HG03196 (cell line): ENCODE measurements around the gene AGRN.
A peak's percentile ranks its signal among the peaks of the same experiment; 100 is the strongest.
"Not testable (repeated sequence)": the region's sequence is repeated elsewhere in the genome, so short reads cannot be mapped to it uniquely, and the experiment has no call there.

ENCODE experiments used
- ATAC-seq: cut with Tn5 transposase; IDR thresholded peaks from one replicate; pipeline ENCODE4 v1.9.1; 2021; ENCODE audit not compliant: unreplicated experiment

AGRN gene

DNA sequence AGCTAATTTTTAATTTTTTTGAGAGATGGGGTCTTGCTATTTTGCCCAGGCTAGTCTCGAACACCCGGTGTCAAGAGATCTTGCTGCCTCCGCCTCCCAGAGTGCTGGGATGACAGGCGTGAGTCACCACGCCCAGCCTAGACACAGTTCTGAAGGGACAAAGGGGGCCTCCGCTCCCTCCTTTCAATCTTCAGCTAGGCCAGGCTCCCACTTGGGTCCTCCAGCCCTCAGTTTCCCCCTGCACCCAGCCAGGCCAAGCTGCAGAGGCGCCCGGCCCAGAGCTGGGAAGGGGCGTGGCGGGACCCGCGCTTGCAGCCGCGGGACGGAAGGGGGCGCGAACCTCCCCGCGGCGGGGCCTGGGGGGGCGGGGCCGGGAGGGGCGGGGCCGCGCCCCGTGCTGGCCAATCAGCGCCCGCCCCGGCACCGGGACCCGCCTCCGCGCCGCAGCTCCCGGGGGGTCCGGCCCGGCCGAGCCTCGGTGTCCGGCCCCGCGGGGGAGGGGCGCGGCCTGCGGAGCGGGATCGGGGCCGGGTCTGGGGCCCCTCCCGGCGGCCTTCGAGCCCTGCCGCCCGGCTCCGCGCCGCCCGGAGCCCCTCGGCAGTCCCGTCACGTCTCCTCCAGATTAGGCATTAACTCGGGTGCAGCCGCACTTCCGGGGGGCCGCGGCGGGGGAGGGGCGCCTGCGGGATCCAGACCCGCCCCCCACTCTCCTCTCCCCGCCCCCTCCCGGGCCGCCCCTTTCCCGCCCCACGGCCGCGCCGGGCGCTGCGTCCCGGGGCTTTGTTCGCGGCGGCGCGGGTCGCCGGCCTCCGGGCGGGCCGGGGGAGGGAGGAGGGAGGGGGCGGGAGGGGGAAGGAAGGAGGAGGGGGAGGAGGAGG is 559 bp upstream of the AGRN start:
- peak; percentile 60 for ATAC-seq

DNA sequence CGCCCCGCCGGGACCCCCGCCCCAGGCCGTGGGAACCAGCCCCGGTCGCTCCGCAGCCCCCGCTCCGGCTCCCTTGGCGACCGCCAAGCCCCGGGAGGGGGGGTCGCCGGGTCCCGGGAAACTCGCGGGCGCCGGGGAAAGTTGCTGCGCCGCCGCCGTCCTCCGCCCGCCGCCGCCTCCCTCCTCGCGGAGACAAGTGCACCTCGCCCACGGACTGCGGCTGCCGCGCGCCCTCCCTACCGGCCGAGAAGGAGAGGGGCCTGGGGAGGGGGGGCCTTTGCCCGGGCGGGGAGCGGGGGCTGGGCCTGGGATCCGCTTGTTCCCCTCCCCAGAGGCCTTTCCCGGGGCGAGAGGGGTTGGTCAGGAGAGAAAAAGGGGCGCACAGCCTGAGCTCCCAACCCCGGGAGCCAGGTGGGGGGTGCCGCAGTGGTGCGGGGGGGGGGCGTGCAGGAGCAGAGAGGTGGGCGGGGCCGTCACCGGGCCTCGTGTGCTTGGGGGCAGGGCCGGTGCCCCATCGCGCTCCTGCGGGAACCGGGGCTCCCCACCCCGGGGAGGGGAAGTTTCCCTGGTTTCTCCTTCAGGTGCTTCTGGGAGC is 592 bp downstream of the AGRN start:
- peak; percentile 10 for ATAC-seq

DNA sequence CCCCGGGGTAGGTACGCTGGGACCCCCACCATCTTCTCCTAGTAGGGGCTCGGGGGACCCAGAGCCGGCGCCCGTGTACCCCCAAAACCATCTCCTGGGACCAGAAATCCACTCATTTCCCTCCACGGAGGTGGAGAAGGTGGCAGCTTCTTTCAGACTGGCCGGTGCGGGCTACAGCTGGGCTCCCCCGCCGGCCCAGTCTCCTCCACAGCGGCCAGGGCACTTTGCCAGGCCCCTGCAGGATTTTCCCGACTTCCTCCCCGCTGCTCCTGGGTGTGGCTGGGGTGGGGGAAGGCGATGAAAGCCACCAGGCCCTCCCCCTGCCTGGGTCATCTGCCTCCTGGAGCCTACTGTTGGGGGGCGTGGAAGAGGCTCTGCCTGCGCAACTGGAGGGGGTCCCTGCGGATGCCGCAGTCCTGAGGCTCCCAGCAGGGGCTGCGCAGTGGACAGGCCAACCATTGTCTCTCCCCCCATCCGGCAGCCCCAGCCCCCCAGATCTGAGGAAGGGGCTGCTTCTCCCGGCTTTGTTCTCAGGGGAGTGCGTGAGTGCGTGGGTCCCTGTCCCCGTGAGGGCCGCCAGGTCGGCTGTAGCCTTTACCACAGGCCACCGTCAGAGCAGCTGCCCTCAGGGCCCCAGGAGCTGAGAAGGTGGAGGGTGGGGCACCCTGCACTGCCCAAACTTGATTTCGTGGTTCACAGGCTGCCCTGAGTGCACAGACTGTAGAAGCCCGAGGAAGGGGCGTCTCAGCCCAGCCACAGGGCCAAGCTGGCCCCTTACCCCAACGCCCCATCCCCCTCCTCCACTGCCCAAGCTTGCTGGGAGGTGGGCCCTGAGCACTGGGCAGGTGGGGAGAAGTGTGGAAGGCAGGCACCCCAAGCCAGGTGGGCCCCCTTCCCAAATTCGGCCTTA is 1.3 kb downstream of the AGRN start:
- no peak for ATAC-seq

DNA sequence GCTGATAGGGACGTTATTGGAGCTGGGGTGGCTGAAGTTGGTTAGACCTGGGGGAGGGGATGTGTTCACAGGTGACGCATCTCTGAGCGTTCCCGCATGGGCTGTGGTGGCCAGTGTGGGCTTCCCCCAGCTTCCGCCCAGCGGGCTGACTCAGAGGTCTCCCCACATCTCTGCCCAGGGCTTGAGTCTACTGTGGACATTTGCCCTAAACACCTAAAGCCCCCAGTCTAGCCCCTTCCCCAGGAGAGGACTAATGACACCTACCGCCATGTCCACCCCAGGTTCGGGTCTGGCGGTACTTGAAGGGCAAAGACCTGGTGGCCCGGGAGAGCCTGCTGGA is 2.0 kb downstream of the AGRN start:
- no peak for ATAC-seq

DNA sequence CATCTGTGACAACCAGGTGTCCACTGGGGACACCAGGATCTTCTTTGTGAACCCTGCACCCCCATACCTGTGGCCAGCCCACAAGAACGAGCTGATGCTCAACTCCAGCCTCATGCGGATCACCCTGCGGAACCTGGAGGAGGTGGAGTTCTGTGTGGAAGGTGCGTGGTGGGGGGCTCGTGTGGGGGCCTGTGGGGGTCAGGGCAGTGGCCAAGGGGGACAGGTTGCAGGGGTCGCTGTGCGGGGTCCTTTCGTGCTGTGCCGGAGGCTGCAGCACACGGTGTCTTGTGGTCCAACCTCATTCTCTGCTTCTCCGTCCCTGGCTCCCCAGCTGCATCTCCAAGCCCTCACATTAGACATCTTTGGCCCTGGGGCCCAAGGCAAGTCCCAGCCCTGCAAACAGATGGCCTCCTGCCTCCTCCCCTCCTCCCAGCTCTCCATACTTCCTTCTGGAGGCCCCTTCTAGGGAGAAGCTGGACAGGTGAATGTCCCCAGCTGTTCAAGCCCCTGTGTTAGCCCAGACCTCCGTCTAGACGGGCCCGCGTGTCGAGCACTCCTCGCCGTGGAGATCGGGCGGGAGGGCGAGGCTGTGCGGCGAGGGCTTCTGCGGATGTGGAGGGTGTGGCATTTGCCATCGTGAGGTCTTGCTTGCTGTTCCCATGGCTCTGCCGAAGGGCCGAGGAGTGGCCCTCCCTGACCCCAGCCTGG is 2.5 kb downstream of the AGRN start:
- ATAC-seq: no peak

DNA sequence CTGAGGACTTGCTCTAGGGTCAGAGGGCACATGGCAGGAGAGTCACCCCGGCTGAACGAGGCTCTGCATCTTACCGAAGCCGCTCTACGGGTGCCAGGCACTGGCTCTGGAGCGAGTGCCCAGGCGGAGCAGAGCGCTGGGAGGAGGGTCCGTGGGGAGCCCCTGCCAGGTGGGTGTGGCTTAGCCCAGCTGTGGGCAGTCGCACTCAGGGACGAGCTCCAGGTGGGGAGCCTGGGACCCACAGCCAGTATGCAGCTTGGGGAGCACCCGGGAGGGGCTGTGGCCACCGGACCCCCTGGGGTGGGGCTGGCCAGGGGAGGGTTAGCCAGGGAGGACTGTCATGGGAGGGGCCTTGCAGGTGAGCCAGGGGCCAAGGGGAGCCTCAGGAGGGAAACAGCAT is 3.8 kb downstream of the AGRN start:
- no peak for ATAC-seq

DNA sequence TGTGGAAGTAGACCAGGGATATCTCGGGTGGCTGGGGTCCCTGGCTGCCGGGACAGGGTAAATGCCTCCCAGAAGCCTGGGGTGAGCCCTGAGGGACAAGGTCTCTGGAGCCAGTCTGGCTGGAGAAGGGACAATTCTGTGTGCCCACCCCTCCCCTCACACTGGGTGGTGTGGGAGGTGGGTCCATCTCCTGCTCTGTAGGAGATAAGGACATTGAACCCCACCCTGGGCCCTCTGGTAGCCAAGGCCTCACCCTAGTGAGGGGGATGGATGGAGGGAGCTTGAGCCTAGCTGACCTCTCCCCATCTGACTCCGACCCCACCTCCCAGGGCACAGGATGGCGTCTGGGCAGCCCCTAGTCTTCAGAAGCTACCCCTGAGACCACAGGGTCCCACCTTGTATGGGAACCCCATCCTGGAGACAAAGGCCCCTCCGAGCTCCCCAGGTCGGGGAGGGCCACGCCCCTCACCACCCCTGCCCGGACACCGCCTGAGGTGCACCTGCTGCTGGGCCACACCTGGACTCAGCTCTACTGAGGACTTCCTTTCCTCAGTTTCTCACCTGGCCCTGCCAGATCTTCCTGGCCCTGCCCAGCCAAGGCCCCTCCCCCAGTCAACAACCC is 4.3 kb downstream of the AGRN start:
- ATAC-seq: no peak

DNA sequence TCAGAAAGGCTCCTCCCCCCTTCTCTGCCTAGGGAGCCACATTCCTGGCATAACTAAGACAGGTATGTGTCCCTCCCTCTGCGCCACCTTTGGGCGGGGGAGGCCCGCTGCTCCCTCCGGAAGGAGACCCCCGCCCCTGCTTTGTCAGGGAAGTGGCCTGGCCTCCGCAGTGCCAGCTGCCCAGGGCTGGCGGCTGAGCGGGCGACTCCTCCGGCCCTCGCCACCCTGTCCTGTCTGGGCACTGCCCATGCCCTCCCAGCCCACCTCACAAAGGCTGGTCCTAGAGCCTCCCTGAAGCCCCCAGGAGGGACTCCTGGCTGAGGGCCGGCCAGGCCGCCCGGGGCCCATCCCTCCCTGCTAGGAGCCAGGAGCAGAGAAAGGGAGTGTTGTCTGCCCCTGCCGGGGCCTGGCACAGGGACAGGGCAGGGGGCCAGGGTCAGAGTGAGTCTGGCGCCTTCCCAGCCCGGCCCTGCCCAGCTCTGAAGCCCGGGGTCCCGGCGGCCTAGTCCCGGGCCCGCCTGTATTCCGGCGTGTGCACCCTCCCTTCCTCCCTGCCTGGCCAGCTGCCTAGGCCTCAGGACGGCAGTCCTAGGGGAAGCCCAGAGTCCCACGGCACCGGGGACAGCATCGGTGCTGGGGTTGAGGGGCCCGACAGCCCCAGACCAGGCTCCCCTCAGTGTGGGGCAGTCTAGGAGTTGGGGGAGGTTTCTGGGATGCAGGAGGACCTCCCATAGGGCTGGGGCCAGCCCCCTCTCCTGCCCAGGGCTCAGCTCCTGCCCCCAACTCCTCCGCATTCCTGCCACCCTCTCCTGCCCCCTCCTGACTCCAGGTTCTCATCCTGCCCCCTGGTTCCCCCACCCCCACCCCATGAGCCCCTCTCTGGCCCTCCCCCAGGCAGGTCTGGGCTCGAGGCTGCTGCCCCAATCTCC is 5.1 kb downstream of the AGRN start:
- no peak for ATAC-seq

DNA sequence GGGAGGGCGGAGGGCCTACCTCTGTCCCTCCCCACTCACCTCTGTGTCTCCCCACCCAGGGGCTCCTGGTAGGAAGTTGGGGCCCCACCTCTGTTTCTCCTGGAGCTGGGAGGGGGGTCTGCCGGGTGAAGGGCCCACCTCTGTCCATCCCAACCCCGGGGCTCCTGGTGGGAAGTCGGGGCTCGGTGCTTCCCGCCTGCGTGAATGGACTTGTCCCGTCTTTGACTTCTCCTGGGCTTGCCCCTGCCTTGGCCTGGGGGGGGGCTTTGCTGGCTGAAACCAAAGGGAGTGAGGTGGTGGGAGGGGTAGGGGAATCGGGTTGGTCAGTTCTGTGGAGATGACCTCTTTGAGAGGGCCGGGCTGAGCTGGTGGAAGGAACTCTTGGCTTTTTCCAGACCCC is 5.8 kb downstream of the AGRN start:
- no peak for ATAC-seq

DNA sequence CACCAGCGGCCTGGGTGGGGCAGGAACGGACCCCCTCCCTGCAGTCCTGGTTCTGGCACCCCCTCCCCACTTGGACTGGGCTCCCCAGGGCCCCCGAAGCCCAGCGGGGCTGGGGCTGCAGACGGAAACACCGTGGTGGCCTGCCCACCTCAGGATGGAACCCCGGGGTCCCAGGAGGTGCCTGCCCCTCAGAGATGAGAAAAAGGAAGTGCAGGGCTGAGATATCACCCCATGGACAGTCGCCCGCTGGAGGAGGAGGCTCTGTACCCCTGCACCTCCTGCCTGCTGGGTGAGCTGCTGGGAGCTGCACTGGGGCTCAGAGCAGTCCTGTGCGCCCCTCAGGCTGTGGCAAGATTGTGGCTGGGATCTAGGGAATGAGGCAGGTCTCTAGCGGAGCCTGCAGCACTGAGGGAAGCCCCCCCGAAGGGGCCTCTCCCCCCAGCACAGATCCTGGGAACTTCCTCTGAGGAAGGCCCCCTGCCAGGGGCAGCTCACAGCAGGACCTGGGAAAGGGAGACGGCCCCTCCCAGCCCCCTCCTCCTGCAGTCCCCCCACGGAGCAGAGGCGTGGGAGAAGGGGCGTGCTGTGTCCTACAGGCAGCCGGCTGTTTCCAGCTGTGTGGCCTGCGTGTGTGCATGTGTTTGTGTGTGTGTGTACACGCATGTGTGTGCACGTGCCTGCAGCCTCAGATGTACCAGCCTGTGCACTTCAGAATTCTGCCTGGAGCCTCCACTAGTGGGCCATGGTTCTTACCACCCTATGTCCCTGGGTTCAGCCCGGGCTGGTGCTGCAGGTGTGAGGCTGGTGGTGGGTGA is 6.9 kb downstream of the AGRN start:
- no peak for ATAC-seq

DNA sequence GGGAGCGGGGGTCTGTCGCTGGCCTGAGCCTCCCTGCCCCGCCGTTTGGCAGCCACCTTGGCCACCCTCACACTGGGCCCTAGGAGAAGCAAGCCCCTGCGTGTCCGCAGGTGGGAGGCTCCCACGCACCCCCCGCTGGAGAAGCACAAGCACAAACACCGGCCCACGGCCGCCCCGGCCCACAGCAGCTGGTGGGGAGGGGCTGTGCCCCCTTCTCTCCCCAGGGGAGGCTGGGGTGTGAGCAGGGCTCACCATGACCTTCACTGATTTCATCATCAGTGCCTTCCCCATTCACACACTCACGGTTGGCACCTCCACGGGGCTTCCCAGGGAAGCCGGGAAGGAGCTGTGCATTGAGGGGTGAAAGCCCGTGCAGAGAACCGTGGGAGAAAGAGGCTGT is 7.9 kb downstream of the AGRN start:
- no peak for ATAC-seq

DNA sequence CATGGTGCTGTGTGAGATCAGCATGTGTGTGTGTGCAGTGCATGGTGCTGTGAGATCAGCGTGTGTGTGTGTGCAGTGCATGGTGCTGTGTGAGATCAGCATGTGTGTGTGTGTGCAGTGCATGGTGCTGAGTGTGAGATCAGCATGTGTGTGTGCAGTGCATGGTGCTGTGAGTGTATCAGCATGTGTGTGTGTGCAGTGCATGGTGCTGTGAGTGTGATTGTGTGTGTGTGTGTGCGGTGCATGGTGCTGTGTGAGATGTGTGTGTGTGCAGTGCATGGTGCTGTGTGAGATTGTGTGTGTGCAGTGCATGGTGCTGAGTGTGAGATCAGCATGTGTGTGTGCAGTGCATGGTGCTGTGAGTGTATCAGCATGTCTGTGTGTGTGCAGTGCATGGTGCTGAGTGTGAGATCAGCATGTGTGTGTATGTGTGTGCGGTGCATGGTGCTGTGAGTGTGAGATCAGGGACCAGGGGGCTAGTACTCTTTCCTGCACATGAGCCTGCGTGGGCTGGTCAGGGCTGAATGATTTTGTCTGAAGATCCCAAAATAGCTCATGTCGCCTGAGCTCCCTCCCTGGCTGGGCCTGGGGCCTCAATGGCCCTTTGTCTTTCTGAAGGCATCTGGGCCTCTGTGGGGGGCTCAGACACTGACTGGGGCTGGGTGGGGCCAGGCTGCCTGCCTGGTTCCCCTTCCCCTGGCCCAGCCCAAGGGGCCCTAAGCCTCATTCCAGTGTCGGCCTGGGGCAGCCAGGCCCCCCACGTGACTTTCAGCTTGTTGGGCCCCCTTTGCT is 11.1 kb downstream of the AGRN start:
- not testable (repeated sequence) for ATAC-seq

DNA sequence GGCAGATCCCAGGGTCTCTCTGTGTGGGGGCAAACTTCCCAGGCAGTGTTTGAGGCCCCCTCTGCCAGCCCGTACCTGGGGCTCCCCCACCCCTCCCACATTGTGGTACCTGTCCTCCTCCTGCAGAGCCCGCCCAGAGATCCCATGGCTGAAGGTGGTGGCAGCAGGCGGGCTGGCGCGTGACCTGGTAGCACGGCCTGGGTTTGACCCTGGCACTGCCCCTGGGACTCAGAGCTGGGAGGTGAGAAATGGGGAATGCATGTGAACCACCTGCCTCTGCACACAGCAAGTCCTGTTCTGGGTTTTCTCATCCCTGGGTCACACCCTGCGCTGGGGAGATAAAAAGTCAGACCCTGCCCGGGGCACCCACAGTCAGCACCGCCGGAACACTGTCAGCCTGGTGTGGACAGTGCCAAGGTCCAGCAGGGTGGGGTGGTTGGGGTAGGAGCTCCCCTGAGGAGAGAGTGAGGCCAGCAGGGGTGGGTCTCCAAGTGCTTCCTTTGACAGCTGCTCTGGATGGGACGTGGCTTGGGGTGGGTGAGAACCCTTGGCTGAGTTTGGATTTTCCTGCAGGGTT is 11.8 kb downstream of the AGRN start:
- ATAC-seq: no peak

DNA sequence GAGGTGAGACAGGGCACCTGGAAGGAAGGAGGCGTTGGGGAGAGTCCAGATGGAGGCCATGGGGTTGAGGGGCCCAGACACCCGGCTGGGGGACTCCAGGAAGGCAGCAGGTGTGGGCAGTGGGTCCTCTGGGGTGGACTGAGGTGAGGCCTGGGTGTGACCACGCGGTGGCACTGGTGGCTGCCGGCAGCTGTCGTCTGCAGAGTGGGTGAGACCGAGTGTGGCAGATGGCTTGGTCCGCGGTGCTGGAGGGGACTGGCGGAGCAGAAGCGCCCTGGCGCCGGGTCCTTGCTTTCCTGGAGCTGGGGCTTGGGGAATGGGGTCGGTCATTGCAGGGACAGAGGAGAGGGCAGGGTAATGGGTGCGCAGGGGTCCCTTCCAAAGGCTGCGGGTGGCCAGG is 12.5 kb downstream of the AGRN start:
- peak; percentile 8 for ATAC-seq

DNA sequence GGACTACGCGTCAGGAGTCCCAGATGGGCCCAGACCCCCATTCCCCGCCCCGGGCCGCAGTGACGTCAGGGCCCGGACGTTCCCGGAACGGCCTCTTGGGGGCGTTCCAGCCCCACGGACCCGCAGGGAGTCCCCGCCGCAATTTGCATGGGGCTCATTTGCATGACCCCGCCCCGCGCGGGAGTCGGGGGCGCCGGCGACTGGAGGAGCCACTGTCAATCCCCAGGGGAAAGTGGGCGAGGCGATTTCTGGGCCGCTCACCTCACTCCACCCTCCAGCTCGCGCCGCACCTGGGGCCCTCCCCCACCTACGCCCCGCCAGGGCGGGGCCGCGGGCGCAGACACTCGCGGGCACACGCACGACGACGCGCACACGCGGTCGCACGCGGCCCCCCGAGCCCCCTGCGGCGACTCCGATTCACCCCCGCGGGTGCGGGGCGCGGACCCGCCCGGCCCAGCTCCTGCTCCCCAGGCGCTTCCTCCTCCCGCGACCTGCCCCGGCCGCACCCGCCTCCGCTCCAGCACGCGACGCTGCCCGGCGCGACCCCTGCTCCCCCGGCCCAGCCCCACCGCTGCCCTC is 13.2 kb downstream of the AGRN start:
- ATAC-seq: peak; percentile 70

DNA sequence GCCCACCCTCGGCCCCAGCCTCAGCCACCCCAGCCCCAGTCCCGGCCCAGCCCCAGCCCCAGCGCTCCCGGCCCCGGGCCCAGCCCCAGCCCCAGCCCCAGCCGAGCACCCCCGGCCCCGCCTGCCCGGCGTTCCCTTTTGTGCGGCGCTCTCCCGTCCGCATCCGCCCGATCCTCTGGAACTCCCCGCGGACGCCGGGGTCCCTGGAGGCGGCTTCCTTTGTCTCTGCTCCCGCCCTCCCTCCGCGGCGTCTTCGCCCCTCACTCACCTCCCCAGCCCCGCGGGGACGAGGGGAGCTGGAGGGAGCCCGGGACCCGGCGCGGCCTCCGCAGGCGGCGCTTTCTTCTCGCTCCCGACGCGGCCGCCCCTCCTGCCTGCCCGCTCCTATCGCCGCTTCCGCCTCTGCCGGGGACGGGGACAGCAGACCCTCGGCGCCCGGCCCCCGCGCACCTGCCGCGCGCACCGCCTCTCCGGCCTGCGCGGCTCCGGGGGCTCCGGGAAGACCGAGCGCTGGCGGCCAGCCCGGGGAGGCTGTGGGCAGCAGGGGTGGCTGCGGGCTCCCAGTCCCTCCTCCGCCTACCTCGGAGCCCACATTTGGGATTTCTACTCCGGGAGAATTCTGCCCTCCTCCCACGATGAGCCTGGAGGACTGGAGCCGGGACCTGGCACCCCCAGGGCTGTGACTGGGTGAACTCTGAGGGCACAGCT is 14.0 kb downstream of the AGRN start:
- no peak for ATAC-seq

DNA sequence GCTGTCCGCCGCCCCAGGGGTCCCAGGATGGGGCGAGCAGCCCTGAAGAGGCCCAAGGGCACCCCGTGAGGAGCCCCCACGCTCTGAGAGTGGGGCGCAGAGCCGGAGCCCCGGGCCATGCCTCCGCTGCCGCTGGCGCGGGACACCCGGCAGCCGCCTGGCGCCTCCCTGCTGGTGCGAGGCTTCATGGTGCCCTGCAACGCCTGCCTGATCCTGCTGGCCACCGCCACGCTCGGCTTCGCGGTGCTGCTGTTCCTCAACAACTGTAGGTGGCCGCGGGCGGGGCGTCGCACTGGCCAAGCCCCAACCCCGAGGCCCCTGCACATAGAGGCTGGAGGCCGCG is 14.5 kb downstream of the AGRN start:
- no peak for ATAC-seq
